OCI-LY1 (cell line): ENCODE results near the gene TRAPPC12.

Experiments used
- CTCF ChIP-seq: fragments of 200-600 bp; sonication (generic), shearing (Covaris generic); IDR thresholded peaks from 2 replicates; pipeline ENCODE4 v1.5.1; 2017; ENCODE audit warnings: mild to moderate bottlenecking, antibody characterized with exemption, low read length, moderate library complexity, mixed read lengths
- EZH2 ChIP-seq: fragments of 200-600 bp; sonication (generic), shearing (Covaris generic); IDR thresholded peaks from 2 replicates; pipeline ENCODE4 v1.8.0; 2017; ENCODE audit warnings: borderline replicate concordance, mixed run types, mild to moderate bottlenecking, antibody characterized with exemption, low read length, moderate library complexity, mixed read lengths

- TF ChIP-seq EZH2 (no peak), CTCF (no peak)
Measured at GRCh38 chr2:3466482-3466863, 87.0 kb downstream of the TRAPPC12 start.
